ENCODE measurements around the gene MCTP2.
"Not testable (repeated sequence)": the region's sequence is repeated elsewhere in the genome, so short reads cannot be mapped to it uniquely, and the experiment has no call there.

The MCTP2 gene

GRCh38 chr15:94235646-94236045 lies 4.3 kb downstream of the MCTP2 start:
- no peak for DNase-seq

- DNase-seq = no peak
These were observed 5.2 kb downstream of the MCTP2 start for GRCh38 chr15:94236608-94237007.

- no peak for DNase-seq
These were observed 6.5 kb downstream of the MCTP2 start for GRCh38 chr15:94237903-94238302.

GRCh38 chr15:94238539-94239118 lies 7.3 kb downstream of the MCTP2 start:
- no peak for DNase-seq

GRCh38 chr15:94239474-94239873 lies 8.1 kb downstream of the MCTP2 start:
- DNase-seq = no peak

- DNase-seq = no peak
These were observed 9.1 kb downstream of the MCTP2 start for GRCh38 chr15:94240480-94240879.

GRCh38 chr15:94242257-94242656 lies 10.9 kb downstream of the MCTP2 start:
- no peak for DNase-seq

- not testable (repeated sequence) for DNase-seq
These were observed 11.6 kb downstream of the MCTP2 start for GRCh38 chr15:94243003-94243402.

GRCh38 chr15:94243418-94243817 lies 12.1 kb downstream of the MCTP2 start:
- DNase-seq = no peak

- DNase-seq = no peak
These were observed 14.7 kb downstream of the MCTP2 start for GRCh38 chr15:94246016-94246415.

- no peak for DNase-seq
These were observed 16.7 kb downstream of the MCTP2 start for GRCh38 chr15:94247789-94248638.

- DNase-seq = no peak
These were observed 19.4 kb downstream of the MCTP2 start for GRCh38 chr15:94250801-94251200.

- DNase-seq = no peak
These were observed 20.9 kb downstream of the MCTP2 start for GRCh38 chr15:94252223-94252766.

GRCh38 chr15:94252906-94253491 lies 21.6 kb downstream of the MCTP2 start:
- DNase-seq = no peak

- DNase-seq = no peak
These were observed 22.4 kb downstream of the MCTP2 start for GRCh38 chr15:94253742-94254141.

- DNase-seq = no peak
These were observed 24.2 kb downstream of the MCTP2 start for GRCh38 chr15:94255540-94255939.

GRCh38 chr15:94256511-94256910 lies 25.1 kb downstream of the MCTP2 start:
- no peak for DNase-seq

- DNase-seq = not testable (repeated sequence)
These were observed 26.4 kb downstream of the MCTP2 start for GRCh38 chr15:94257776-94258175.

- no peak for DNase-seq
These were observed 26.9 kb downstream of the MCTP2 start for GRCh38 chr15:94258246-94258645.

GRCh38 chr15:94259121-94259751 lies 27.9 kb downstream of the MCTP2 start:
- no peak for DNase-seq

- no peak for DNase-seq
These were observed 28.5 kb downstream of the MCTP2 start for GRCh38 chr15:94259863-94260262.

- DNase-seq = no peak
These were observed 30.8 kb downstream of the MCTP2 start for GRCh38 chr15:94262201-94262600.

All from NCI-H187 treated with DMSO at 0.1 percent for 48 hours (cell line).